Stimulated activated CD8-positive, alpha-beta memory T cell treated with anti-CD3 and anti-CD28 coated beads, Interleukin-12 subunit alpha, Interleukin-12 subunit beta, amount 100 ng/mL, for 24 hours (primary cell): ENCODE data around the gene KRTAP10-6.
"Not testable (repeated sequence)": the region's sequence is repeated elsewhere in the genome, so short reads cannot be mapped to it uniquely, and the experiment has no call there.

Experiments
- DNase-seq: peaks from one replicate; pipeline ENCODE4 v3.0.0-alpha.2; 2020; ENCODE audit errors: extremely low read depth

The KRTAP10-6 gene

DNA sequence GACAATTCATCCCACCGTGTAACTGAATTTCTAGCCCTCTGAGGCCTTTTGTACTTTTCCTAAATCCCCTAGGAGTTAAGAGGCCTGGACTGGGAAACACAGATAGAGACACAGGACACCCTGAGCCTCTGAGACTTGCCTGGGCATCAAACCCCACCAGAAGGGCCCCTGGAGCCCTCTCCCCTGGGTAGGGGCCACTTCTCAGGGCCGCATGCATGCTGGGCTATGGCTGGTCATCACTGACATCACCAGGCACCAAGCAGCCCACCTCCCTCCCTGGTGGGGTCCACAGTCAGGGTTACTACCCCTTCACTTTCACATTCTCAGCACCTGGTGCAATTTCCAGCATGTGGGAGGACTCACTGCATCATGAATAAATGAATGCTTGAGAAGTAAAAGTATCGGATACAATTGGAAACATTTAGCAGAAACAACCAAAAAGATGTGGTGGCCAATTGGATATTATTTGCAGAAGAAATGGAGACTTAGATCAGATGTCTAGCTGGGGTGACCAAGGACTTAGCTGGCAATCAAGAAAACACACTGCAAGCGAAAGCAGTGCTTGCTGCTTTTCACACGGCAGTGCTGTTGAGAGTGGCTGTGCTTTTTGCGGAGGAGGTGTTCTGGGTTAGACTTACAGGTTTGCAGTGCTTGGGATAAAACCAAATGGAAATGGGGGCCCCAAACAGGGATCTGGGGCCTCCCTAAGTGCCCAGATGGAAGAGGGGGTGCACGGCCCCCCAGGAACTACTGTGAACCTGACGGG, 7.1 kb upstream of the KRTAP10-6 start:
- no peak for DNase-seq

DNA sequence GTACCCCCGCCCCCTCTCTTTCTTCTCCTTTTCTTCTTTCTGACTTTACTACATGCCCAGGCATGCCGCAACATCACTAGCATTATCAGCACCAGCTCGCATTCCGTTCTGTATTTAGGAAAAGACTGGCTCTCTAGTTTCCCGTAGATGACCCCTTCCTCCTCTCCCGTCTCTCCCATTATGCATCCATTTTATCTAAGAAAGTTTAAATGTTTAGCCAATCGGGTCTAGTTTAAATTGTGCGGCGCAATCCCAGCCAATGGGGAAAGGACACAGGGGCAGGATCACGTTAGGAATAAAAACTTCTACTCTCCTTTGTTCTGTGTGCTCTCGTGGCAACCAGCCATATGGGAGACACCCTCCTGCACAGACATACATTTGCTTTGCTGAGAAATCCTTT, 5.8 kb upstream of the KRTAP10-6 start:
- DNase-seq: no peak

DNA sequence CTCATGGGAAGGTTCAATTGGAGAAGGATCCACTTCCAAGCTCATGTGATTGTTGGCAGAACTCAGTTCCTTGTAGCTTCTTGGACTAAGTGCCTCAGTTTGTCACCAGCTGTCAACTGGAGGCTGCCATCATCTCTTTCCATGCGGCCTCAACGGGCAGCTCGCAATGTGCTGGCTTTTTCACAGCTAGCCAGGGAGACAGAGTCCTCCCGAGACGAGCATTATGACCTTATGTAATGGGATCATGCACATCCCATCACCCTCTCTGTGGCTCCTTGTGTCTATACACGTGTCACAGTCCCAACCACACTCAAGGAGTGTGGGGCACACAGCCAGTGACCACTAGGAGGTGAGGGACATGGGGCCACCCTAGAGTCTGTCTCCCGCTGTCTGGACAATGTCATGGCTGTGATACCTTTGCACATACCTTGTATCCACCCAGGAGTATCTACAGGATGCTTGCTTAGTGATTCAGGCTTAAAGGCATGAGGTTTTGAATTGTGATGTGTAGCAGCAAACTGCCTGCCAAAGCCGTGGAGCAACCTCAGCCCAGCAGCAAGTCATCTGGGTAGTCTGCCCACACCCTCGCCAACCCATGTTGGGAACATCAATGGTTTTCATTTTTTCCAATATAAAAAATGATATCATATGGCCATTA, 3.9 kb upstream of the KRTAP10-6 start:
- DNase-seq: no peak

DNA sequence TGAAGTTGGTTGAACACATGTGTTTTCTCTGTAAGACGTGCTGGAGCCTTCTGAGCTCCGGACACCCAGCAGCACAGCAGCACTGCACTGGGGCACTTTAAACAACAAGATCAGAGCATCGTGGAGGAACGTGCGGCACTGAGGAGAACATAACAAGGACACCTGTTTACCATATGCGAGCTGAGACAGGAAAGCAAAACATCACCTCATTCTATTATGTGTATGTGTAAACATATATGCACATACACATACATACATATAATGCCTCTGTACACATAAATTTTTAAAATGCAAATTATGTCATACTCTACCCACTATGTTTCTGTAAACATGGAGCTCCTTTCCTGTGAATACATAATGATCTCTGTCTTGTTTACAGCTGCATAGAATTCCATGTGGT, 3.2 kb upstream of the KRTAP10-6 start:
- DNase-seq: no peak

DNA sequence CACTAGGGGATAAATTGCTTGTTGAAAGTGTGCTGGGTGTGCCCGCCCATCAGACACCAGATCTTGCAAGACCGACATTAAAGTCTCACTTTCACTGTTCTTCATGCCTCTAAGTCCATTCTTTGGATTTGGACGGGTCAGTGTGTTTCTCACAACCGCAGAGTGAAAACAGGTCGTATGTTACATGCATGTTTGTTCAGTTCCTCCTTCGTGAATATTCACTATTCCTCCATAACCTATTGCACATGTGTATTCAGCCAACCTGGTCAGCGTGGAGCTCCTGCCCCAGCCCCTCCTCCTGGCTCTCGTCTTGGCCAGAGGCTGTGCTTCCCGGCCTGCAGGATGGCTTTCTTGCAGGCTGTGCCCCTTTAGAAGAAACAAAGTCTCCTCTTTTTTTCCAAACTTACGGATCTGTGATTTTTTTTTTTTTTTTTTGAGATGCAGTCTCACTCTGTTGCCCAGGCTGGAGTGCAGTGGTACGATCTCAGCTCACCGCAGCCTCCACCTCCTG, 2.2 kb upstream of the KRTAP10-6 start:
- no peak for DNase-seq

DNA sequence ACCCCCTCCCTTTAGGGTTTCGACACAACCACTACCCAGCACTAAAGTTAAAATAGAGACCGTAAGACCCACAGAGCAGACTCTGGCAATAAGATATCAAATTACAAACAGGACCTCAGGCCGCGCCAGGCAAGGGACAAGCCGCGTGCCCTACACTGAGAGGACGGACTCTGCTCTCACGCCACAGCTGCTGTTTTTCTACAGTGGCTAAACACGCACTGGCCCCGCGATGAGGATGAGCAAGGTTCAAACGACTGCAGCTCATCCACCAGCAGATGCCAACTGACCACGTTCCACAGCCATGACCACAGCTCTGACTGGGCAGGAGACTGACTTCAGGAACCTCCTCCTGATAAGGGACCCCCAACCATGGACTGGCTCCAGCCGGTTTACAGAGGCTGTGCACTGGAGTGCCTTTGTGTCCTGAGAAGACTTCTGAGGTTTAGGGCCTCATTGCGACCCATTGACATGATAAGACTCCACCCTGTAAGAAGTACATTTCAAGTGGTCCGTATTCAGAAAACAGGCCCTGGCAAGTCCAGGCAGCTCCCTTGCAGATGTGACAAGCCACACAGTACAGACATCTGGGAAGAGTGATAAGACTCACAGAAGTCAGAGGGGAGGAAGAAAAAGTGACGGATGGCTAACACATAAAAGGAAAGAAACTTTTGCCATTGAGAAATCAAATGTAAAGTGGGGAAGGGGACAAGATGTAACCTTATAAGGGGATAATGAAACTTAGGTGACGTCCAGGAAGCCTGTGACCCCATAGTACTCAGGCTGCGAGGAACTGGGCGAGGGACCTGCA, 1.5 kb upstream of the KRTAP10-6 start:
- DNase-seq: no peak

DNA sequence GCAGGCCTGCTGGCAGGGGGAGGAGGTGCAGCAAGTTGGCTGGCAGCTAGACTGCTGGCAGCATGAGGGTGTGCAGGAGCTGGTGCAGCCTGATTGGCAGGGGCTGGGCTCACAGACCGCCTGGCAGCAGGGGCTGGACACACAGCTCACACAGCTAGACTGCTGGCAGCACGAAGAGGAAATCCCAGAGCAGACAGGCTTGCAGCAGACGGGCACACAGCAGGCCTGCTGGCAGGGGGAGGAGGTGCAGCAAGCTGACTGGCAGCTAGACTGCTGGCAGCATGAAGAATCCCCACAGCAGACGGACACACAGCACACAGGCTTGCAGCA, 539 bp downstream of the KRTAP10-6 start:
- DNase-seq: not testable (repeated sequence)

DNA sequence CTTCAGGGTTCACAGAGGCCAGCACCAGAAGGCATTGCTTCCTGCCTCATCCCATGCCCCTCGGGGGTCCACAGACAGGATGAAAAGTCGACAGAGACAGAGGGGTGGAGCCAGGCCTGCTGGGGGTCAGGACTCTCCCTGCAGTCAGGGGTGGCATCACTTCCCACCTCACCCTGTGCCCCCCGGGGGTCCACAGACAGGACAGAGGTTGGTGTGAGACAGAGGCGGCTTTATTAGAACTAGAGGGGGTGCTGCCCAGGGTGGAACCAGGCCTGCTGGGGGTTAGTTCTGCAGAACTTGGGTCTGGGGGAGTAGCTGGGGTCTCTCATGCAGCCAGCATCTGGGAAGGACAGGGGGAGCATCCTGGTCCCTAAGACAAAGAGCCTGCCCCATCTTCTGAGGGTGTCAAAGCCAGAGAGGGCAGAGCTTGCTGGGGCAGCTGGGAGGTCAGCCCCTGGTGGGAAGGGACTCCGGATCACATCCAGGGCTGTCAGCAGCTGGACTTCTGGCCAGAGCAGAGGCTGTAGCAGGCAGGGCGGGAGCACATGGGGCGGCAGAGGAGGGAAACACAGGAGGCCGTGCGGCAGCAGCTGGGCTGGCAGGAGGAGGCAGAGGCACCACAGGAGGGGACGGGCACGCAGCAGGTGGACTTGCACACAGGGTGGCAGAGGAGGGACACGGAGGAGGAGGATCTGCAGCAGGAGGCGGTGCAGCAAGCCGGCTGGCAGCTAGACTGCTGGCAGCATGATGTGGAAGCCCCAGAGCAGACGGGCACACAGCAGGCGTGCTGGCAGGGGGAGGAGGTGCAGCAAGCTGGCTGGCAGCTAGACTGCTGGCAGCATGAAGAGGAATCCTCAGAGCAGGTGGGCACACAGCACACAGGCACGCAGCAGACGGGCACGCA, 1.2 kb downstream of the KRTAP10-6 start:
- DNase-seq: not testable (repeated sequence)

DNA sequence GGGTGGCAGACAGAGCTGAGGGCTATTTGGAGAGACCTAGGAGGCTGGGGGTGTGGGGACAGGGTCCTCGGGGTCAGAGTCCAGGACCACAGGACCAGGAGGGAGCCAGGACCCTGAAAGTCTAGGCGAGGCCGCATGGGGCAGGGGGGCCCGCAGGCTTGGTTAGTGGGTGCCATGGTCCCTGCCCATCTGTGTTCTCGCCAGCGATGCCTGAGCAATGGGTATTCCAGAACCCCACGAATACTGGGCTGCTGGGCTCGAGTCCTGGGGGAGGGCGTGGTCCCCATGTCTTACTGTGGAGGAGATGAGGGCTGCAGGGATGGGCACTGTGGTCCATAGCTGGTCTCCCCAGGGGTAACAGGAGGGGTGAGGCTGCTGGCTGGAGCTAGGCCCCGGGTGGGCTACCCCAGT, 2.0 kb downstream of the KRTAP10-6 start:
- DNase-seq: no peak

DNA sequence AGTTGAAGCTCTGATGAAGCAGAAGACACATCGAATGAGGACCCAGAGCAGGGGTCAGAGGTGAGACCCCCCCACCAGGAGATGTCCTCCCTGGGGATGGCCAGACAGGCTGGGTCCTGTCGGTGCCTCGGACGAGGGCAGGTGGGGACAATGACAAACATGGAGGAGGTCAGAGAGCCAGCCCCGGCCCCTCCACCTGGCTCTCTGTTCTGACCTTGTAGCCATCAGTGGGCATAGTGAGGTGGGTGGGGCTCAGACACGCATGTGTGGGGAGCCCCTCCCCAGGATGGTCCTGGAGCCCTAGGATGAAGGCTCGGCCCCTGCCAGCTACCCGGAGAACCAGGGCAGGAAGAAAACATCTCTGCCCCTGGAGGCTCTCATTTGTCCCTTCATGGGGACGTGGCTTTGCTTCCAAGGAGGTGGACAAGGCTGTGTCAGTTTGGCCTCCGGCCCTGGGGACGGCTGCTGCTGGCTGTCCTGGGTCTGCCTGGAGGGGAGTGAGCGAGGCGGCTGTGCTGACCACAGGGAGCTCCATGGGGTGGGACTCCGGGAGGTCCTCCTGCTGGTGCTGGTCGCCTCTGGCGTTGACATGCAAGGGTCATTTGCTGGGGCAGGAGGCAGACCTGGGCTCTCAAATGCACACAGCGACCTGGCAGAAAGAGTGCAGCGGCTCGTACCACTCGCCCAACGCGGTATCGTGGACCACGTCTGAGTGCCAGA, 2.6 kb downstream of the KRTAP10-6 start:
- DNase-seq: no peak

DNA sequence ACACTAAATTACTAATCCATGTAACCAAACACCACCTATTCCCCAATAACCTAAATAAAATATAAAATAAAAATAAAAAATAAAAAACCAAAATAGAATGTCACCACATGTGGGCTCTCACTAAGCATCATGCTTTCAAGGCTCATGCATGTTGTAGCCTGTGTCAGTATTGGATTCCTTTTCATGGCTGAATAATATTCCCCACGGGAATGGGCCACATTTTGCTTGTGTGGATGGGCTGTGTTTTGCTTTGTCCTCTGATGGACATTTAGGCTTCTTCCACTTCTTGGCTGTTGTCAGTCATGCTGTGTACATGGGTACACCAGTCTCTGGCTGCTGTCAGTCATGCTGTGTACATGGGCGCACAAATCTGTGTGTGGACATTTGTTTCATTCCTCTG, 3.2 kb downstream of the KRTAP10-6 start:
- DNase-seq: no peak

DNA sequence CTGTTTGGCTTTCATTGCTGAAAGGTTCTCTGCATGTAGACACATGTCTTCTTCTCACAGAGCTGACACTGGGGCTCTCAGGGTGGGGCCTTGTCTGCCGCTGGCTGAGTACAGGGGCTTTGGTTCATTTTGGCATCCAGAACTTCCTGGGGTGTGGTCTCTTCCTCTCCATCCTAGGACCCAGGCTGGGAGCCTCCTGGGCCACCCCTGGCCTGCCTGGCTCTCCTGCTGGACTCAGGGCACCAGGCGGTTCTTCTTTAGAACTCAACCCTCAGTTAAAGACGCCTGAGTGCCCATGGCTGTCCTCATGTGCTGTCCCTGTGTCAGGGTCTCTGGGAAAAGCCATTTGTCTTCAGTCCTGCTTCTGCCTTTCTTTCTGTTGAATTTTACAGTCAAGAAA, 6.4 kb downstream of the KRTAP10-6 start:
- DNase-seq: no peak

DNA sequence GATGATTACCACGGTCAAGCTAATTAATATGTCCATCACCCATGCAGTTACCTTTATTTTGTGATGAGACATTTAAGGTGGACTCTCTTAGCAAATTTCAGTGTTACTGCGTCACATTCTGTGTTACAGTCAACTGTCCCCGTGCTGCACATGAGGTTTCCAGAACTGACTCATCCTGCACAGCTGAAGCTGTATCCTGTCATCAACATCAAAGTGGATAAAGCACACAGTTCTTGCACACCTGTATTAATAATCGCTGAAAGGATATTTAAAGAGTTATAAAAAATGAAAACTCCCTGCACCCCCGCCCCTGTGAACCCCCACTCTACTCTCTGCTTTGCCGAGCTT, 8.5 kb downstream of the KRTAP10-6 start:
- no peak for DNase-seq

DNA sequence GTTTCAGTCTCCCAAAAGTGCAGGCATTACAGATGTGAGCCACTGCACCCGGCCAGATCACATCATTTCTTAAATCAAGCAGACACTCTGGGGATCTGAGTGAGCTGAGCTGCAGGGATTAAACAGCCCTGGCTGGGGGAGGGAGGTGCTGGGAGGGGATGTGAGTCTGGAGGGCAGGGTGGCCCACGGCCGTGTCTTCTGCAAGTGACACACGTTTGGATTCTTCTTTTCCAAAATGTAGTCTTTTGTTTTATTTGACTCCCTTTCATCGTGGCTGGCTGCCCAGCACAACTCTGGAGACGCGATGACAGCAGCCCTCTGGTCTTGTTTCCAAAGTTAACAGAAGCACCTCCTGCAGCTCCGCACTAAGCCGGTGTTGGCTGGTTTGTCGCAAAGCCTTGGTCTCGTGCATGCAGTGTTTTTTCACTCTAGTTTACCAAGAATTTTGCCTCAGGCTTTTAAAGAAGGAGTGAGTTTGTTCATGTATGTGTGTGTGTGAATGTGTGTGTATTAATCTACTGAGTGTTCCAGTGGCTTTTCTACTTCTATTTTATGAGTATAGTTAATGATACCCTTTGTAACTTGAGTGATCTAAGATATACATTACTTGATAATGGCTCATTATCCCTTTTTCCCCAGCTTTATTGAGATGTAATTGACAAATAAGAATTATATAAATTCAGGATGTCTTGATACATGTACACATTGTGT, 9.1 kb downstream of the KRTAP10-6 start:
- DNase-seq: no peak

DNA sequence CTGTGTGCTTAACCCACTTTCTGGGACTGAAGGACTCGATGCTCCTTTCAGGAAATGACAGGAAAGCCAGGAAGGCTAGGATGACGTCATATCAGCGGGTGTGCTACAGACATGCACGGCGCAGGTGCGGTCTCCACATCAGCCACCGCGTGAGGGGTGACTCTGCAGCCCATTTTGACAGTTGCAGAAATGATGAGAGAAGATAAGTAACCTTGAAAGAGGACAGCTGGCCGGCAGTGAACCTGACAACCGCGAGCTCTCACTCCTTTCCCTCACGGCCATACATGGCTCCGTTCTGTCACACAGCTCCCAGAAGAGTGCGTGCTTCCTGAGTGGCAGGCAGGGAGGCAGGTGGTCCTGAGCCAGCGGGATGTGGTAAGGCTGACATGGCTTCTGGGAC, 10.2 kb downstream of the KRTAP10-6 start:
- DNase-seq: no peak

DNA sequence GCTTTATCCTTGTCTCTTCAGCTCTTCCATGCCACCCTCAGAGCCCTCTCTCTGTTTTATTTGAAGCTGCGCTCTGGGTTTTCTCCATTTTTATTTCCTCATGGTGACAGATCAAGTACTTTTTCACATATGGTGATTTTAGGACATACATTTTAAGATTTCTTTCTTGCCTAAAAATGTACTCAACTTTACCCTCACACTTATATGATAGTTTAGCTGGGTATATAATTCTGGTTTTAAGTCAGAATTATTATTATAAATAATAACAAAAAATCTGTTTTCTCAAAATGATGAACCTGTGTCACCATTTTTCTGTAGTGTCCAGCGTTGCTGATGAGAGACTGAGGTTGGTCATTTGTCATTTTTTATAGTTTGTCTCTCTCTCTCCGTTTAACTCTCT, 11.1 kb downstream of the KRTAP10-6 start:
- DNase-seq: no peak

DNA sequence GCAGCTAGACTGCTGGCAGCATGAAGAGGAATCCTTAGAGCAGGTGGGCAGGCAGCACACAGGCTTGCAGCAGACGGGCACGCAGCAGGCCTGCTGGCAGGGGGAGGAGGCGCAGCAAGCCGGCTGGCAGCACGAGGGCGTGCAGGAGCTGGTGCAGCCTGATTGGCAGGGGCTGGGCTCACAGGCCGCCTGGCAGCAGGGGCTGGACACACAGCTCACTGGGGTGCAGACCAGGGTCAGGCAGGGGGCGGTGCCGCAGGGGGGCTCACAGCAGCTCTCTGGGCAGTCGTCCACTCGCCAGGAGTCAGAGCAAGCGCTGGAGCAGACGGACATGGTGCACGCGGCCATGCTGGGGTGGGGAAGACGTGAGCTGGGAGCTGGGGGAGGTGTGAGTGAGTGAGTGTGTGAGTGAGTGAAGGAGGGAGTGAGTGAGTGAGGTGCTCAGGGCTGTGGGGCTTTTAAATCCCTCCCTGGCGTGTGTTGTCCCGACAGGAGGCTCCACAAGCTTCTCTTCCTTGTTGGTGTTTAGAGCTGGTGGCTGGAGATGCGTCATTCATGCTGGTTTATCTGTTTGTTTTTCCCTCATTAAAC, 12.0 kb downstream of the KRTAP10-6 start, which contains the start of gene KRTAP10-5:
Gene KRTAP10-5, minus strand, starts transcription at position 374 of the 591 bp plus-strand sequence. Its CDS starts 26 bp downstream, at position 348.
- DNase-seq: not testable (repeated sequence)

DNA sequence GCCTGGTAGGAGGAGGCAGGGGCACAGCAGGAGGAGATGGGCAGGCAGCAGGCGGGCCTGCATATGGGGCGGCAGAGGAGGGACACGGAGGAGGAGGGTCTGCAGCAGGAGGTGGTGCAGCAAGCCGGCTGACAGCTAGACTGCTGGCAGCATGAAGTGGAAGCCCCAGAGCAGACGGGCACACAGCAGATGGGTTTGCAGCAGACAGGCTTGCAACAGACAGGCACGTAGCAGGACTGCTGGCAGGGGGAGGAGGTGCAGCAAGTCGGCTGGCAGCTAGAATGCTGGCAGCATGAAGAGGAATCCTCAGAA, 12.5 kb downstream of the KRTAP10-6 start:
- DNase-seq: no peak

DNA sequence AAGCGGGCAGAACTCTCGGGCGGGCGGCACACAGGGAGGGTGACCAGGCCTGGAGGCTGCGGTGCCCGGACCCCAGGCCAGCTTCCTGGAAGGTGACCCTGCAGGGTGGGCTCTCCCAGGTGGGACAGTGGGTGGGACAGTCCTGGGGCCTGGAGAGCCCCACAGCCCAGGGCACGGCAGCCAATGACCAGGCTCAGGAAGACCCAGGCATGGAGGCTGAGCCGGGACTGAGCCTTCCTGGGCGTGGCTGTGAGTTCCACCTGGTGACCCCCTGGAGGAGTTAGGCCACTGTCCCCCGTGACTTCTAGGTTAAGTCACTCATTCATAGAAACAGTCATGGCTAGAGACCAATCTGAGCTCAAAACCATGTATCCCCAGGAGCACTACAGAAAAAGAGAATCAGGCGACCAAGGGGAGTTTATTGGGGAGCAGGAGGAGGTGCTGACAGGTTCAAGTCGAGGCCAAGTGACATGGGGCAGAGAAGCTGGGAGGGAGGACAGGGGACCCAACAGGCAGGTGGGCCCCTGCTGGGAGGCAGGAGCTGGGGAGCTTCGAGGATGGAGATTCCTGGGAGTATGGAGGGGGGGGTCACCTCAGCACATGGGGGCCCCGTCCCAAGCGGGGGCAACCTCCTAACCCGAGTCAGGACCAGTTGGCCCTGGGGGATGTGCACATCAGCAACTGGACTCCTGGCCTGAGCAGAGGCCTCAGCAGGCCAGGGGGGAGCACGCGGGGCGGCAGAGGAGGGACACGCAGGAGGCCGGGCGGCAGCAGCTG, 13.1 kb downstream of the KRTAP10-6 start:
- DNase-seq: no peak
